Activated effector memory CD4-positive, alpha-beta T cell treated with Interleukin-2 at 50 U/mL for 16 hours (primary cell): Measurements from ENCODE around the gene LRRC55.

Experiments
- DNase-seq: peaks from one replicate; pipeline ENCODE4 v3.0.0-alpha.2; 2020

The LRRC55 gene, protein sequence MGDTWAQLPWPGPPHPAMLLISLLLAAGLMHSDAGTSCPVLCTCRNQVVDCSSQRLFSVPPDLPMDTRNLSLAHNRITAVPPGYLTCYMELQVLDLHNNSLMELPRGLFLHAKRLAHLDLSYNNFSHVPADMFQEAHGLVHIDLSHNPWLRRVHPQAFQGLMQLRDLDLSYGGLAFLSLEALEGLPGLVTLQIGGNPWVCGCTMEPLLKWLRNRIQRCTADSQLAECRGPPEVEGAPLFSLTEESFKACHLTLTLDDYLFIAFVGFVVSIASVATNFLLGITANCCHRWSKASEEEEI

DNA sequence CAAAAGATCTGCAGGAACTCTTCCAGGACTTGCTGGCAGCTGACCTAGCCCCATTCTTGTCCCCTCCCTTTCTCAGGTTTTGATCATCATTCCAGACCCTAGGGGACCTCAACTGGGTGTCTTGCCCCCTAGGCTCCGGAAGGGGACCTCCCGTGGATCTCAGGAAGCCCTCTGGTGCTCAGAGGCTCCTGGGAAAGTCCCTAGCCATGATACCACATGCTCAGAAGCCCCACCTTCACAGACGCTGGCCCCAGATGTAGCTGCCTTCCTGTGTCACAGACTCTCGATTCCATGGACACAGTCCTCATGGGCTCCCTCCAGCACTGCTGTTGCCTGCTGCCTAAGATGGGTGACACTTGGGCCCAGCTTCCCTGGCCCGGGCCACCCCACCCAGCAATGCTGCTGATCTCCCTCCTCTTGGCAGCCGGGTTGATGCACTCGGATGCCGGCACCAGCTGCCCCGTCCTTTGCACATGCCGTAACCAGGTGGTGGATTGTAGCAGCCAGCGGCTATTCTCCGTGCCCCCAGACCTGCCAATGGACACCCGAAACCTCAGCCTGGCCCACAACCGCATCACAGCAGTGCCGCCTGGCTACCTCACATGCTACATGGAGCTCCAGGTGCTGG is at the start of gene LRRC55:
Gene LRRC55, plus strand, starts transcription at position 276 of the 628 bp plus-strand sequence. Its CDS starts 70 bp downstream, at position 346.
- no peak for DNase-seq

DNA sequence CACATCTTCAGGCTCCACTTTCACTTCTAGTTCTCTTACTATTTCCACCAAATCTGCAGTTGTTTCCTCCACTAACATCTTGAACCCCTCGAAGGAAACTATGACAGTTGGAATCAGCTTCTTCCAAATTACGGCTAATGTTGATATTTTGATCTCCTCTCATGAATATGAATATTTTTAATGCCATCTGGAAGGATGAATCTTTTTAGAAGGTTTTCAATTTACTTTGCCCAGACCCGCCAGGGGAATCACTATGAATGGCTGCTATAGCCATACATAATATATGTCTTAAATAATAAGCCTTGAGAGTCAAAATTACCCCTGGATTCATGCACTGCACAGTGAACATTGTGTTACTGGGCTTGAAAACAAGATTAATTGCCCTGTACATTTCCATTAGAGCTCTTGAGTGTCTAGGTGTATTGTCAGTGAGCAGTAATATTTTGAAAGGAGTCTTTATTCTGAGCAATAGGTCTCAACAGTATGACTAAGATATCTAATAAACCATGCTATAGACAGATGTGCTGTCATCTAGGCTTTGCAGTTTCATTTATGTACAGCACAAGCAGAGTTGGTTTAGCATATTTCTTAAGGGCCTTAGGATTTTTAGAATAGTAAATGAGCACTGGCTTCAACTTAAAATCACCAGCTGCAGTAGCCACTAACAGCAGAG is 48.3 kb upstream of the LRRC55 start:
- DNase-seq = no peak

DNA sequence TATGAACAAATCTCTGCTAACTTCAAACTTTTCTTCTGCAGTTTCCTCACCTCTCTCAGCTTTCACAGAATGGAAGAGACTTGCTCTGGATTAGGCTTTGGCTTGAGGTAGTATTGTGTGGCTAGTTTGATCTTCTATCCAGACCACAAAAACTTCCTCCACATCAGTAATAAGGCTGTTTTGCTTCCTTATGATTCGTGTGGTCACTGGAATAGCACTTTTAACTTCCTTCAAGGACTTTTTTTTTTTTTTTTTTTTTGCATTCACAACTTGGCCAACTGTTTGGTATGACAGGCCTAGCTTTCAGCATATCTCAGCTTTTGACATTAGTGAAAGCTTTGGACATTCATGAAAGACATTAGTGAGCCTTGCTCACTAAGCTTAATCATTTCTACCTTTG is 47.5 kb upstream of the LRRC55 start:
- no peak for DNase-seq

DNA sequence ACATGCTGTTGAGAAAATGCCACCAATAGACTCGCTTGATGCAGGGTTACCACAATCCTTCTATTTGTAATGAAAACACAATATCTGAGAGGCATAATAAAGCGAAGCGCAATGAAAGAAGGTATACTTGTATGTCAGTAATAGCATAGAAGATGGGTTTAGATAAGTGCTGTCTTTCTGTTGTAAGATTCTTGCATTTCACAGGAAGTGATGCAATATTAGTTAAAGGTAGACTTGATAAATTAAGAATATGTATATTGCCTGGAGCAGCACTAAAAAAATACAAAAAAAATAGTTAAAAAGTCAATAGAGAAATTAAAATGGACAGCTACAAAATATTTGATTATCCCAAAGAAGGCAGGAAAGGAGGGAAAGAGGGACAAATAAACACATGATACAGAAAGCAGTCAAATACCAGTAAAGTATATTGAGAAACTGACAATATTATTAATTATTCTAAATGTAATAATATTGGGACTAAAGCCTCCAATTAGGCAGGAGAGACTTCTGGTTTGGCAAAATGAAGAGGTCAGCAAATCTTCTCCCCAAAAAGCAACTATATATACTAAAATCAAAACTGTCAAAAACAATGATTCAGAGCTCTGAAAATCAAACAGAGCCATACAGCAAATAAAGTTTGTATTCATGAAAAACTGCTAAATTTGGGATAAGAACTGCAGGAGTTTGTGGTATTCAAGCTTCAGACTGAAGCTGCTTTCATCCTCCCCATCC is 46.6 kb upstream of the LRRC55 start:
- DNase-seq = no peak

DNA sequence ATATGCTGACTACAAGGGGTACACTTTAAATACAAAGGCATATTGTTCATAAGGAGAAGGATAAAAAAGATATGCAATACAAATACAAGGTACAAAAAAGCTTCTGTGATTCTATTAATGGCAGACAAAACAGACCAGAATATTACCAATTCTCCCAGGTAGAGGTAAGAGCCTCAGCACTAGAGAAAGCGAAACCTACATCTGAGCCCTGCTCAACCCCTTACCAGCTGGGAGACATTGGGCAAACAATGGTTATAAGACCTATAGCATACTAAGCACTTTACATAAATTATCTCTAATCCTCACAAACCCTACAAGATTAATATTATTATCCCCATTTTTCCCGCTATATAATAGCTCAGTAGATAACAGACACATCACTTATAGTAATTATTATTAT is 41.2 kb upstream of the LRRC55 start:
- DNase-seq = no peak

DNA sequence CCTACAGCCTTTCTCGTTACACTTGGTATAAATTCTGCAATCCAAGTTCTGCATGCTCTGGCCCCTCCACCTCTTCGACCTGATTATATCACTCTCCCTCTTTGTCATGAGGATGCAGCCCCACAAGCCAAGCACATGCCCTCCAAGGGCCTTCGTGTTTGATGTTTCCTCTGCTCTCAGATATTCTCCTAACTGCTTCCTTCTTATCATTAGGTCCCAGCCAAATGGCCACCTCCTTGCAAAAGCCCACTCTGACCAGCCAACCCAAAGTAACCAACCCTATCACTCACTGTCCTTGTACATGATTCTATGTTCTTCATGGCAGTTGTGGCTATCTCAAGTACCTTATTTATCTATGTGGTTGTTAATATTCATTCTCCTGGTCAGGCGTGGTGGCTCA is 38.3 kb upstream of the LRRC55 start:
- DNase-seq = no peak

DNA sequence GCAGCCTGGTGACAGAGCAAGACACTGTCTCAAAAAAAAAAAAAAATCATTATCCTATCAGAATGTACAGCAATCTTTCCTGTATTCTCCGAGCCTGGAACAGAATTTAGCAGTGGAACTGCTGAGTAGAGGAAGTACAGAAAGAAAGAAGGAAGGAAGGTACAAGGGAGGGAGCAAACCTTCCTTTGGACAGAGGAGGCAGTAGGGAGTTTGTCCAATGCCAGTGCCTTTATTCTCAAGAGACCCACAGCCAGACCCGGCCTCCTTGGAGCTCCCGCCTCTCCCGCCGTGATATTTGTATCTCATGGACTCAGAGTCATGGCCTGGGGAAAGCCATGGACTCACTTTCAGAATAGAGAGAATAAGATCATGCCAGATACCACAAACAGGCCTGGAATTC is 37.7 kb upstream of the LRRC55 start:
- DNase-seq = no peak

DNA sequence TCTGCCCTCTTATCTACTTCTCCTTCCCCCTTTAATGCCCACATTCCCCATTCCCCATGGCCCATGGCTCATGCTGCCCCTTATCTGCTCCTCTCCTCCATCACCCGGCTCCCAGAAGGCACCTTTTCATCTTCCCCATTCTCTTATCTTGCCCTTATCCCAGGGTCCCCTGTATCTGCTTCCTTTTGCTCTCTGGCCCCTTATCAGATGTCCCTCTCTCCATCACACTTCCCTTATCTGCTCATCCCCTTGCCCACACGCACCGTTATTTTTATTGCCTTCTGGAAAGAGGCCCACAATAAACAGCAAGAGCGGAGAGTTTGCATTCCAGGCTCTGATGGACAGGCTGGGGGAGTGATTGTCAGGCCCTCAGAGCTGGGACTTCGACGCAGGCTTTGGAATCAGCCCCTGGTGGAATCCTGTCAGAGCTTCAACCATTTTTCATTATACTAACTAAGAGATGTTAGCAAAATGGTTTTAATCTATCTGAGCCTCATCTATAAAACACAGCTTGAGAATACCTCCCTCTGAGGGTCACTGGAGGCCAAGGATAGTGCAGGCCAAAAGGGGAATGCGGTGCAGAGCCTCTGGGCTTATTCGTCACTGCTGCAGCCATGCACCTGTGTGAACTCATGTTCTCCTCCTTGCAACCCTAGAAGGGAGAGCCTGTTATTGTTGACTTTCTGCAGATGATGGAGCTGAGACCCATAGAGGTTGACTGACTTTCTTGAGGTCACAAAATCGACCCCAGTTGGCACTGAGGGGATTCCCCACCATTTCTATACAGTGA is 37.0 kb upstream of the LRRC55 start:
- no peak for DNase-seq

DNA sequence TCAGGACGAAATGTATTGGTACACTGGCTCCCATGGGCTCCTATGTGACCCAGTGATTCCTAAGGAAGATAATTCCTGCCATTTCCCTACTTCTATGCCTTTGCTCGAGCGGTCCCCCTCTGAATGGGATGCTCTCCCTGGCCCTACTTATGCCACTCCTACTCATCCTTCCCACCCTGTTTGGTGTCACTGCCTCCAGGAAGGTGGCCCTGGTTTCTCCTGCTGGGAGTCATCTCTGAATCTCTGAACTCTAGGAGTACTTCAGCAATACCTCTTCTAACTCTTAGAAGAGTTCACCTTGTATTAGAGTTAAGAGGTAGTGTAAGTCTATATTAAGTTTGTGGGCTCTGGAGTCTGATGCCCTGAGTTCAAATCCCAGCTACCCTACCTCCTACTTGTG is 35.5 kb upstream of the LRRC55 start:
- DNase-seq = no peak

DNA sequence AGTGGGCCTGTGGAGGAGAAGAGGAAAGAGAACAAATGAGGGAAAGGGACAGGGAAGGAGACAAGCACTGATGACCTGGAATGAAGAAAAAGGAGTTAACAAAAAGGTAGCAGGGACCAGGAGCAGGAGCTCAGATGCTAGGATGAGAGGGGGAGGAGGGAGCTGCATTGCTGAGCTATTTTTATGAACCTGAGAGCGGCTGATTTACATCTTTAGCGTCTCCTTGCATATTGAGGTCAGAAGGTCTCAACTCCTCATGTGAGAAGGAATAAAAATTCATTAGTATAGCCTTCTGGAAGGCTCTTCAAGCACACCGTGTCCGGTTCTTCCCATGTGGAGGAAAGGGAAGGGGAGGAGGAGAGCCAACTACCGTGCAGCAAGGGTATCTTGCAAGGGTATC is 33.1 kb upstream of the LRRC55 start:
- DNase-seq = no peak

DNA sequence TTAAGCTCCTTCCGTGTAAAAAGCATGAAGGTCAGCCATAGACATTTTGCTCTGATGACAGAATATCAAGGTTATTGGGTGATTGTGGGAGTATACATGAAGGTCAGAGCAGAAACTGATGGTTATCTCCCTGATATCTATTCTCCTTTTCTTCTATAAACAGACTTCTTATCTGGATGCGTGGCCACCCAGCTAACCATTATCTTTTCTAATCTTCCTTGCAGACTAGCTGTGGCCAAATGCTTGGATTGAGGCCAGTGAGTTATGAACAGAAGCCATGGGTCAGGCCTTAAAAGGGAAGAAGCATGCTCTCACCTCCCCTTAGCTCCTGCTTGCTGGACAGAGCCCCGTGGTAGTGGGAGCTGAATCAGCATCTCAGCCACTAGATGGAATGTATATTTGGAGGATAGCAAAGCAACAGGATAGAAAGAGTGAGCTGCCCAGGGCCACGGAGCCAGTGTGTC is 31.3 kb upstream of the LRRC55 start:
- DNase-seq = no peak

DNA sequence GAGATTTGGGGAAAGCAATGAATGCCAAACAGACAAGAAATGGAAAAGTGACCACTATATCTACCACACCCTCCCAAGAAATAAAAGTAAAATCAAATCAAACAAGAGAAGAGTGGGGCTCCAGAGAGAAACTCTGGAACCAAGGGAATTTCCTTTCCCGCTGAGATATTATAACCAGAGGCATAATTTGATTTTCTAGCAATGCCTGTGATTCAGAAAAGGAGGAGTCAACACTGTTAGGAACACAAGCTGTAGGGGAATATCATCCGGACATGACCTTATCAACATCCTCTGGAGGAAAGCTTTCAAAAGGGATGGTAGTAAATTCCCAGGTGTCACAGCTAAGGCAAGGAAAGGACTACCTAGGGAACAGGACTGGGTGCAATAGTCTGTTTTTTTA is 29.6 kb upstream of the LRRC55 start:
- DNase-seq = no peak

DNA sequence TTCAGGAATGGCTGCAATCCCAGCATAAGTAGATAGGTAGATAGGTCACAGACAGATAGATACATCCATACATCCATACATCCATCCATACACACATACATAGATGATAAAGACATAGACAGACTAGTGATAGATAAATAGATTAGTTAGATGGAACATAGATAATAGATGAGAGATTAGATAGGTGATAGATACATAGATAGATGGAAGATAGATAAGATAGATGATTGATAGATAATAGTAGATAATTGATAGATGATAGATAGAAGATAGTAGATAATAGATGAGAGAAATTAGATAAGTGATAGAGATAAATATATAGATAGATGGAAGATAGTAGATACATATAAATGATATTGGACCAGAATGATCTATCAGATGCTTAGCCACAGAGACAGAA is 28.3 kb upstream of the LRRC55 start:
- no peak for DNase-seq

DNA sequence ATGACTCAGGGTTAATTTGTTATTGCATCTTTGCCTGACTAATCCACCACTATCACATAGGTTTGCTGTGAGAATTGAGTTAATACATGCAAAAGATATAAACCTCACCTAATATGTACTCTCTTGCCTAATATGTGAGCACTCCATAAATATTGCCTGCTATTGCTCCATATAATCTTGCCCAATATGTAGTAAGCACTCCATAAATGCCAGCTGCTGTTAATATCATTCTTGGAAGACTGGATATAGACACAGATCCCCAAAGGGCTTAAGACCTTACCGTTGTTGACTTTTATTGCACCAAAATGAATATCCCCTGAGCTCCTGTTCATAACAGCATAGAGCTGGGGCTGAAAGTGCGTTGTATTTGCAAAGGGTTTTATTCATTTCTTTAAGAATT is 27.0 kb upstream of the LRRC55 start:
- DNase-seq = no peak

DNA sequence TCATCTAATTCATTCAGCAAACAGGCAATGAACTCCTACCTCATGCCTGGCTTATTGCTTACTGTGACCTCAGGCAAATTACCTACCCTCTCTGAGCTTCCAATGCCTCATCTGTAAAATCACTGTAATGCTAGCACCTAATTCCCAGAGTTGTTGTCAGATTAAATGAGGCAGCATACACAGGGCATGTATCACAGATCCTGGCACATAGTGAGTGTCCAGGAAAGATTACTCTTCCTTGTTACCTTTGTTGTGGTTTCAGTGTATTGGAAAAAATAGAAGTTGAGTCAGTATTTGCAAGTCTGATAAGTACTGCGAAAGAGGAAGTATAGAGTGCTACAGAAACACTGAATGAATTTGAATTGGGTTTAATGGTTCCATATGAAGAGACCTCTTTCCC is 26.4 kb upstream of the LRRC55 start:
- DNase-seq = no peak

DNA sequence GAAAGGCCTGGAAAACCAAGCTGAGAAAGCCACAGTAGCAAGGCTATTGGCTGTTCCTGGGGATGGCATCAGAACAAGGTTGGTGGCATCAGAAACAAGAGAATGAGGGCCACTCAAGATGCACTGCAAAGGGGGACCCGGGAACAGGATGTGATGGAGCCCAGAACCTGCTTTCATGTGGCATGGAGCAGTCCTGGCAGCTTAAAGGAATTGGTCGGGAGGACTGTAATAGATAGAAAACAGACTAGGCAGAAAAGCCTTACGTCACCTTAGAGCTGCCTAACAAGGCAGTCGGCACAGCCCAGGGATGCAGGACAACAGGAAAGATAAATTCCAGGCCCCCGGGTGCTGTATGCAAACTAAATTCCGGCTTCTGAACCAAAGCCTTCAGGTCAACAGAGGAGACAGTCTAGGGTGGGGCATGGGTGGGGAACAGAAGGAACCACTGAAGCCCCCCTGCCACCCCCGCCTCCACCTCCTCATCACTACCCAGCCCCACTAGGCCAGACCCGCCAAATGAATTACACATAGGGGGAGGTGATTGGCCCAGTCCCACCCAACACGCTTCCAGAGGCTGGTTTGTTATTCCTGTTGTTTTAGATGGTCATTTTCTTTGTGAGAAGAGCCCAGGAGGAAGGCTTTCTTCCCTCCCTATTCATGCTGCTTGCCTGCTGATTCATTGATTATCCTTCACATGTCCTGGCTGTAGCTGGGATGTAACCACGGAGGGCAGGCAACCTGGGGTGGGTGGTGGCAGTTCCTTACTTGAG is 25.7 kb upstream of the LRRC55 start:
- no peak for DNase-seq

DNA sequence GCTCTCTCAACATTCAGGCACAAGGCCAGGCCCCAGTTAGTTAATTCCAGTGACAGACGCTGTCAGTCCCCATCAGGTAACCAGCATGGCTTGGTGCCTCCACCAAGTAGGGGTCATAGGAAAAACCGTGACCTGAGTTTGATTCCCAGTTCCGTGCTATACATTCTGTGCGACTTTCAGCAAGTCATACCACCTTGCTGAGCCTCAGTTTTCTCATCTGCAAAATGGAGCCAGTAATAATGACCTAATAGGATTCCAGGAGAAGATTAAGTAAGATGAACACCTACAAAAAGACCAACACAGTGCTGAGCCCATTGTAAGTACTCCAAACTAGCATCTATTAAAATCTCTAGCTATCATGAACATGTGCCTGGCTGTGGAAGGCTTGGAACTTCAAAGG is 24.8 kb upstream of the LRRC55 start:
- DNase-seq = no peak

DNA sequence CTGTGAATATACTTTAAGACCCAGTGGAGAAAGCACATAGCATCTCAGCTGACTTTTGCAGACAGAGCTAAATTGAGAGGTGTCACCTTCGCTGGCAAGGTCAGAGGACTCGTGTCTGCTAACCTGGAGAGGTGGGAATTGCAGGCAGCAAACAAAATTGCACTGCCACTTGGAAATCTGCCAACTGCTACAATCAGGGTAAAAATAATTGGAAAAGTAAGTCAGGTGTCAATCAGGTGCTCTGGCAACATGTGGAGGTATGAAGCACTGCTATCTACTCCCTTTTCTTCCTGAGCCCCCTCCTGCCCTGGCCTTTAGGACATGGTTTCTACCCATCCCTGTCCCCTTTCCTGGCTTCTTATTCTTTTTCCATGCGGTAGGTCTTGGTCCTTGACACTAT is 24.1 kb upstream of the LRRC55 start:
- DNase-seq = no peak

DNA sequence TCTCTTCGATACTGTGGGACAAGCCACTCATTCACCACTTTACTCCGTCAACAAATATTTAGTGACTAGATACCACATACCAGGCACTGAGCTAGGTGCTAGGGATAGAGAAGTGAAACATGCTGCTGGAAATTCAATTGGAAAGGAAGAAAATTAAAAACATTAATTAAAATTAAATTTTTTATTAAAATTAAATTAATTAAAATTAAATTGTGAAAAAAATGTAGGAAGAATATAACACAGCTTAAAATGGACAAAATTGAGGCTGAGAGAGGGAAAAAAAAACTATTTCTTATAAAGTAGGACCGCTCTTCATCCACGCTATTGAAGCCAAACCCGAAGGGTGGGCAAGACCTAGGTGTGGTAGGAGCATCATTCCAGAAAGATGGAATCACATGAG is 23.6 kb upstream of the LRRC55 start:
- DNase-seq = no peak

DNA sequence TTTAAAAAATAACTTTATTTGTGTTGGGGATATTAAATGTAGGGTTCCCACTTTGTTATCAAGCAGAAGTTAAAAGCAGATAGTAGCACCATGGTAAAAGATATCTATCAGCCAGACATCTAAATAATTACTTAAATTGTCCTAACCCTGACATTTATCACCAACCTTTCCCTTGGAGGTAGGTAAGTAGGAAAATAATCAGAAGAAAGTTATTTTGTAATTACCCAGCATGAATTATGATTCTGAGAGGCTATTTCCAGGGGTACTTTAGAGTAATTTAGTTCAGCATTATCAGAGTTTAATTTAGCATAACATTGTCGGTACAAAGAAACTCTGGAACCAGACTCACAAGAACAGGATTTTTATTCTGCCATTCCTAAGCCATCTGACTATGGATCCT is 23.2 kb upstream of the LRRC55 start:
- no peak for DNase-seq

DNA sequence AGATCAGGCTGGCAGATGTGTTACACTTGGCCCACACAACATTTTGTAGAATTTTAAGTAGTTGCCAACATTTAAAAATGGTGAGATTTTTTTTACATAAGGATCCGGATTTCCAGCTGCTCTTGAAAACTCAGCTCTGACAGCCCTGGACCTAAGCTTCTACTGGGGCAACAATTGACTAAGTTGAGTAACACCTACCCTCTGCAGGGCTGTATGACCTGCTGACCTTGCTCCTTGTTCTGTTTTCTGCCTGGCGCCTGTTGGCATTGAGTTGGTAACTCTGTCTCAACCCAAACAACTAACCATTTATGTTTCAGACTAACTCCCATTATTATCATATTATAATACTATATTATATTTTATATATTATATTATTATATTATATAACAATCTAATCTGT is 21.1 kb upstream of the LRRC55 start:
- DNase-seq = no peak

DNA sequence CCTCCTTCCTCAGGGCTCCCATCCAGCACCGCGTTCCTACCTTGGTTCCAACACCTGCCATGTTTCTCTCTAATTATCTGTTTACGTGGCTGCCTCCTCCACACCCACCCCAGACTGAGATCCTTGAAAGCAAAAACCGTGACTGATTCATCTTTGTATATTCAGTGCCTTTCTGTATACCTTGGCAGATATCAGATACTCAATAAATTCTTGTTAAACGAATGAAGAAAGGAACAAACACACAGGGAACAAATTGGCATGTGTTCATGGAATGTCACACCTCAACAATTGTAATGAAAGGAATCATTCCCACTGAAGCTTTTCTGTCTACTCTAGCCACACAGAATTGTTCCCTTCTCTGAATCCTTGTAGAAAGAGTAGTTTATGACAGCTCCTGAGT is 20.4 kb upstream of the LRRC55 start:
- no peak for DNase-seq
